ENCODE data around the gene POLR3G. TPM values are rescaled to one million over a fixed set of nuclear protein-coding genes. Genes with fewer than 3 reads are reported as not detected.

The POLR3G gene
- total and polyA plus RNA-seq, 2 of the 13 experiments (the other 11 are each of a cell fraction or from before 2014, with no cell fraction given): 1.2 to 7.3 TPM

DNA sequence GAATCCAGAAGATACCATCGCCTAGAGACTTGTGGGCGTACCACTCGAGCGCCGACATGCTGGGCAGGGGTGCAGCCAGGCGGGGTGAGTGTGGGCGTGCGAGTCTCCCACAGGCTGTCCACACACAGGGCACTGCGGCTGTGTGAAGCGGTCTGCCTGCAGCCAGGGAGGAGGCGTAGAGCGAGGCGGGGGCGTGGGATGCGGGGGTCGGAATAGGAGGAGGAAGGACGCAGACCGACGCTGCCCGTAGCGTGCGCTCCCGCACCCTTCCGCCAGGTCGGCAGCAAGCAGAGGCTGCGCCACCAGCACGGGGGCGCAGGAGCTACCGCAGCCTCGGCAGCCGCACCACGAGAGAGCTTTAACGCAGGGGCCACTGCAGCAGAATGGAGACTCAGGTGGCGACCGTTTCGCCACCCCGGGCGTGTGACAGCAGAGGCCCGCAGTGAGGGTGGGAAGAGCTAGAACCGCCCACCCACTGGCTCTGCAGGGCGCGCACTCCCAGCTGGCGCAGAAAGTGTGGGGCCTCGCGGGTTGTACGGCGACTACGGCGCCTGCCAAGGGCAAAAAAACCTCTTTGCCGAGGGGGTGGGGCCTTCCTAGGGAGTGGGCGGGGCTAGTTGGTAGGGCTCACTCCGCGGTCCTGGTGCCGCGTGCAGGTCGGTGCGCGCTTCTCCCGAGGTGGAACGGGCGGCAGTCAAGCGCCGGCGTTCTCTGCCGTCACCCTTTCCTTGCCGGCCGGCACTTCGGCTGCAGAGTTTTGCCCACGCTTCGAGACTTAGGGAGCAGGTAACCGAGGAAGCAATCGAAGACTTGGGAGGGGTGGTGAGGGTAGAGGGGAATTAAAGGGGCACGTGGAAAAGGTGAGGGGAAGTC is at the start of gene POLR3G, which contains the start of gene MBLAC2 (continued):
- TF ChIP-seq ZNF468 (CRISPR knock-in tag; IDR thresholded peaks at IDR 0.05): no peak
- no peak for TF ChIP-seq ZKSCAN5 (CRISPR knock-in tag; IDR thresholded peaks at IDR 0.05)
- TF ChIP-seq ZNF564 (CRISPR knock-in tag; IDR thresholded peaks at IDR 0.05): peak; percentile 98
- TF ChIP-seq, protein P1, sequence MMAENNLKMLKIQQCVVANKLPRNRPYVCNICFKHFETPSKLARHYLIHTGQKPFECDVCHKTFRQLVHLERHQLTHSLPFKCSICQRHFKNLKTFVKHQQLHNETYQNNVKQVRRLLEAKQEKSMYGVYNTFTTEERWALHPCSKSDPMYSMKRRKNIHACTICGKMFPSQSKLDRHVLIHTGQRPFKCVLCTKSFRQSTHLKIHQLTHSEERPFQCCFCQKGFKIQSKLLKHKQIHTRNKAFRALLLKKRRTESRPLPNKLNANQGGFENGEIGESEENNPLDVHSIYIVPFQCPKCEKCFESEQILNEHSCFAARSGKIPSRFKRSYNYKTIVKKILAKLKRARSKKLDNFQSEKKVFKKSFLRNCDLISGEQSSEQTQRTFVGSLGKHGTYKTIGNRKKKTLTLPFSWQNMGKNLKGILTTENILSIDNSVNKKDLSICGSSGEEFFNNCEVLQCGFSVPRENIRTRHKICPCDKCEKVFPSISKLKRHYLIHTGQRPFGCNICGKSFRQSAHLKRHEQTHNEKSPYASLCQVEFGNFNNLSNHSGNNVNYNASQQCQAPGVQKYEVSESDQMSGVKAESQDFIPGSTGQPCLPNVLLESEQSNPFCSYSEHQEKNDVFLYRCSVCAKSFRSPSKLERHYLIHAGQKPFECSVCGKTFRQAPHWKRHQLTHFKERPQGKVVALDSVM (CRISPR knock-in tag; IDR thresholded peaks at IDR 0.05): no peak; the same call in 1 of the 2 replicates
- peak; percentile 51; the same call in 1 of the 2 replicates for TF ChIP-seq MEF2D (CRISPR knock-in tag; IDR thresholded peaks at IDR 0.05)
- TF ChIP-seq TBX3 (IDR thresholded peaks at IDR 0.05; ENCODE audit: borderline replicate concordance): peak; percentile 48; the same call in 1 of the 2 replicates
- peak; percentile 18; the same call in 1 of the 2 replicates for TF ChIP-seq ZNF354B (CRISPR knock-in tag; IDR thresholded peaks at IDR 0.05)
- TF ChIP-seq ZNF263 (CRISPR knock-in tag; IDR thresholded peaks at IDR 0.05): no peak
- peak; percentile 89; the same call in 1 of the 2 replicates for TF ChIP-seq DMAP1 (CRISPR knock-in tag; IDR thresholded peaks at IDR 0.05)
- TF ChIP-seq JUNB (CRISPR knock-in tag; IDR thresholded peaks at IDR 0.05; ENCODE audit: borderline replicate concordance): peak; percentile 15; the same call in 1 of the 2 replicates
- no peak for TF ChIP-seq HDAC6 (IDR thresholded peaks at IDR 0.05; ENCODE audit: low read depth, low read length)
- TF ChIP-seq, protein P2, sequence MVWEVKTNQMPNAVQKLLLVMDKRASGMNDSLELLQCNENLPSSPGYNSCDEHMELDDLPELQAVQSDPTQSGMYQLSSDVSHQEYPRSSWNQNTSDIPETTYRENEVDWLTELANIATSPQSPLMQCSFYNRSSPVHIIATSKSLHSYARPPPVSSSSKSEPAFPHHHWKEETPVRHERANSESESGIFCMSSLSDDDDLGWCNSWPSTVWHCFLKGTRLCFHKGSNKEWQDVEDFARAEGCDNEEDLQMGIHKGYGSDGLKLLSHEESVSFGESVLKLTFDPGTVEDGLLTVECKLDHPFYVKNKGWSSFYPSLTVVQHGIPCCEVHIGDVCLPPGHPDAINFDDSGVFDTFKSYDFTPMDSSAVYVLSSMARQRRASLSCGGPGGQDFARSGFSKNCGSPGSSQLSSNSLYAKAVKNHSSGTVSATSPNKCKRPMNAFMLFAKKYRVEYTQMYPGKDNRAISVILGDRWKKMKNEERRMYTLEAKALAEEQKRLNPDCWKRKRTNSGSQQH (CRISPR knock-in tag; IDR thresholded peaks at IDR 0.05; ENCODE audit: low read depth): peak; percentile 54
- no peak for TF ChIP-seq NR2F1 (CRISPR knock-in tag; IDR thresholded peaks at IDR 0.05)
- TF ChIP-seq ZNF333 (CRISPR knock-in tag; IDR thresholded peaks at IDR 0.05; ENCODE audit: borderline replicate concordance): peak; percentile 98
- TF ChIP-seq SSRP1 (CRISPR knock-in tag; IDR thresholded peaks at IDR 0.05): no peak
- peak; percentile 92 for TF ChIP-seq KMT2B (CRISPR knock-in tag; IDR thresholded peaks at IDR 0.05)
- TF ChIP-seq, protein P3, sequence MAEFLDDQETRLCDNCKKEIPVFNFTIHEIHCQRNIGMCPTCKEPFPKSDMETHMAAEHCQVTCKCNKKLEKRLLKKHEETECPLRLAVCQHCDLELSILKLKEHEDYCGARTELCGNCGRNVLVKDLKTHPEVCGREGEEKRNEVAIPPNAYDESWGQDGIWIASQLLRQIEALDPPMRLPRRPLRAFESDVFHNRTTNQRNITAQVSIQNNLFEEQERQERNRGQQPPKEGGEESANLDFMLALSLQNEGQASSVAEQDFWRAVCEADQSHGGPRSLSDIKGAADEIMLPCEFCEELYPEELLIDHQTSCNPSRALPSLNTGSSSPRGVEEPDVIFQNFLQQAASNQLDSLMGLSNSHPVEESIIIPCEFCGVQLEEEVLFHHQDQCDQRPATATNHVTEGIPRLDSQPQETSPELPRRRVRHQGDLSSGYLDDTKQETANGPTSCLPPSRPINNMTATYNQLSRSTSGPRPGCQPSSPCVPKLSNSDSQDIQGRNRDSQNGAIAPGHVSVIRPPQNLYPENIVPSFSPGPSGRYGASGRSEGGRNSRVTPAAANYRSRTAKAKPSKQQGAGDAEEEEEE (CRISPR knock-in tag; IDR thresholded peaks at IDR 0.05; ENCODE audit: borderline replicate concordance): no peak
- TF ChIP-seq, protein P4, sequence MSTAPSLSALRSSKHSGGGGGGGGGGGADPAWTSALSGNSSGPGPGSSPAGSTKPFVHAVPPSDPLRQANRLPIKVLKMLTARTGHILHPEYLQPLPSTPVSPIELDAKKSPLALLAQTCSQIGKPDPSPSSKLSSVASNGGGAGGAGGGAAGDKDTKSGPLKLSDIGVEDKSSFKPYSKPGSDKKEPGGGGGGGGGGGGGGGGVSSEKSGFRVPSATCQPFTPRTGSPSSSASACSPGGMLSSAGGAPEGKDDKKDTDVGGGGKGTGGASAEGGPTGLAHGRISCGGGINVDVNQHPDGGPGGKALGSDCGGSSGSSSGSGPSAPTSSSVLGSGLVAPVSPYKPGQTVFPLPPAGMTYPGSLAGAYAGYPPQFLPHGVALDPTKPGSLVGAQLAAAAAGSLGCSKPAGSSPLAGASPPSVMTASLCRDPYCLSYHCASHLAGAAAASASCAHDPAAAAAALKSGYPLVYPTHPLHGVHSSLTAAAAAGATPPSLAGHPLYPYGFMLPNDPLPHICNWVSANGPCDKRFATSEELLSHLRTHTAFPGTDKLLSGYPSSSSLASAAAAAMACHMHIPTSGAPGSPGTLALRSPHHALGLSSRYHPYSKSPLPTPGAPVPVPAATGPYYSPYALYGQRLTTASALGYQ (CRISPR knock-in tag; IDR thresholded peaks at IDR 0.05): peak; percentile 69
- TF ChIP-seq PRMT3 (CRISPR knock-in tag; IDR thresholded peaks at IDR 0.05; ENCODE audit: borderline replicate concordance, low read depth): peak; percentile 51; the same call in 1 of the 2 replicates
- TF ChIP-seq IKZF4 (CRISPR knock-in tag; IDR thresholded peaks at IDR 0.05; ENCODE audit: borderline replicate concordance, low read depth, not compliant biosample characterization): no peak
- no peak for TF ChIP-seq ZNF570 (CRISPR knock-in tag; IDR thresholded peaks at IDR 0.05; ENCODE audit: borderline replicate concordance)

All from HepG2 (cell line).